ENCODE measurements around the gene SPTBN4.
"Not testable (repeated sequence)": the region's sequence is repeated elsewhere in the genome, so short reads cannot be mapped to it uniquely, and the experiment has no call there.

GRCh38 chr19:40521900-40522299, 55.1 kb downstream of the SPTBN4 start:
- not testable (repeated sequence) for TF ChIP-seq CTCF (IDR thresholded peaks at IDR 0.05); POLR2AphosphoS5 (IDR thresholded peaks at IDR 0.05; ENCODE audit: low read depth, low read length)
- TF ChIP-seq, protein P1, sequence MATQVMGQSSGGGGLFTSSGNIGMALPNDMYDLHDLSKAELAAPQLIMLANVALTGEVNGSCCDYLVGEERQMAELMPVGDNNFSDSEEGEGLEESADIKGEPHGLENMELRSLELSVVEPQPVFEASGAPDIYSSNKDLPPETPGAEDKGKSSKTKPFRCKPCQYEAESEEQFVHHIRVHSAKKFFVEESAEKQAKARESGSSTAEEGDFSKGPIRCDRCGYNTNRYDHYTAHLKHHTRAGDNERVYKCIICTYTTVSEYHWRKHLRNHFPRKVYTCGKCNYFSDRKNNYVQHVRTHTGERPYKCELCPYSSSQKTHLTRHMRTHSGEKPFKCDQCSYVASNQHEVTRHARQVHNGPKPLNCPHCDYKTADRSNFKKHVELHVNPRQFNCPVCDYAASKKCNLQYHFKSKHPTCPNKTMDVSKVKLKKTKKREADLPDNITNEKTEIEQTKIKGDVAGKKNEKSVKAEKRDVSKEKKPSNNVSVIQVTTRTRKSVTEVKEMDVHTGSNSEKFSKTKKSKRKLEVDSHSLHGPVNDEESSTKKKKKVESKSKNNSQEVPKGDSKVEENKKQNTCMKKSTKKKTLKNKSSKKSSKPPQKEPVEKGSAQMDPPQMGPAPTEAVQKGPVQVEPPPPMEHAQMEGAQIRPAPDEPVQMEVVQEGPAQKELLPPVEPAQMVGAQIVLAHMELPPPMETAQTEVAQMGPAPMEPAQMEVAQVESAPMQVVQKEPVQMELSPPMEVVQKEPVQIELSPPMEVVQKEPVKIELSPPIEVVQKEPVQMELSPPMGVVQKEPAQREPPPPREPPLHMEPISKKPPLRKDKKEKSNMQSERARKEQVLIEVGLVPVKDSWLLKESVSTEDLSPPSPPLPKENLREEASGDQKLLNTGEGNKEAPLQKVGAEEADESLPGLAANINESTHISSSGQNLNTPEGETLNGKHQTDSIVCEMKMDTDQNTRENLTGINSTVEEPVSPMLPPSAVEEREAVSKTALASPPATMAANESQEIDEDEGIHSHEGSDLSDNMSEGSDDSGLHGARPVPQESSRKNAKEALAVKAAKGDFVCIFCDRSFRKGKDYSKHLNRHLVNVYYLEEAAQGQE (IDR thresholded peaks at IDR 0.05; ENCODE audit: low read depth, low read length) = not testable (repeated sequence)
